OCI-M2 (cell line): ENCODE data around the gene IL20RB.
"Not testable (repeated sequence)": the region's sequence is repeated elsewhere in the genome, so short reads cannot be mapped to it uniquely, and the experiment has no call there.

Experiments
- DNase-seq: peaks from one replicate; lab custom pipeline; 2025; ENCODE audit not compliant: unreplicated experiment; lab: John Stamatoyannopoulos, UW

The IL20RB gene

GRCh38 chr3:136982520-136983138 is 24.8 kb downstream of the IL20RB start:
- no peak for DNase-seq

GRCh38 chr3:136984837-136985236 is 27.1 kb downstream of the IL20RB start:
- no peak for DNase-seq

GRCh38 chr3:136987398-136987980 is 29.7 kb downstream of the IL20RB start:
- DNase-seq = not testable (repeated sequence)

DNA sequence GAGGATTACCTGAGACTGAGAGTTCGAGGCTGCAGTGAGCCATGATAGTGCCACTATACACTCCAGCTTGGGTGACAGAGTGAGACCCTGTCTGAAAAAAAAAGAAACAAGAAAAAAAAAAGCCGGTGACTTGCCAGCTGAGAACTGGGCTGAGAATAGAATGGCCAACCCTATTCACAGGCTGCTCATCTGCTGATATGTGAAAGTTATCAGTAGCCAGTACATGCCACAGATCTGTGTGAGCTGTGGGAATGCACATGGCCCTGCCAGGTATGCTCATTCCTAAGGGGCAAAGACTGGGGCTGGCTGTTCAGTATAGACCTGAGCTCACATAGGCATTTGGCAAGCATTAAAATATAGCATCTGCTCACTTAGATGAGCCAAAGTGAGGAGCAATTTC is 30.9 kb downstream of the IL20RB start:
- no peak for DNase-seq

- no peak for DNase-seq
These were observed 32.2 kb downstream of the IL20RB start for GRCh38 chr3:136989781-136990524.

DNA sequence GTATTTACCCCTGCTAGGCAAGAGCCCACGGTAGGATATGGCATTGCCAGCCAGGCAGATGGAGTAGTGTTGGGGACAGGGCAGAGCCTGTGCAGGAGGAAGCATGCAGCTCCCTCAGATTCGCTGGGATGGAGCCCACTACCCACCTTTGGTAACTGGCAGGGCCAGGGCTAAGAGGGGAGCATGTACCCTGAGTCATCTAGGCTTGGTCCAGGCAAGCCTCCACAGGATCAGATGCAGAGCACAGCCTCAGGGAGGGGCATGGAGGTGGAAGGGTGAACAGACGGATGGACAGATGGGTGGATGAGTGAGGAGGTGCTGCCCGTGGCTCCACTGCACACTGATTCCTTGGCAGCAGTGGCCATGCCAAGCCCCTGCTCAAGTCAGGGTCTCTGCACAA is 33.0 kb downstream of the IL20RB start:
- DNase-seq = no peak

GRCh38 chr3:136992115-136992514 is 34.3 kb downstream of the IL20RB start:
- DNase-seq = no peak

DNA sequence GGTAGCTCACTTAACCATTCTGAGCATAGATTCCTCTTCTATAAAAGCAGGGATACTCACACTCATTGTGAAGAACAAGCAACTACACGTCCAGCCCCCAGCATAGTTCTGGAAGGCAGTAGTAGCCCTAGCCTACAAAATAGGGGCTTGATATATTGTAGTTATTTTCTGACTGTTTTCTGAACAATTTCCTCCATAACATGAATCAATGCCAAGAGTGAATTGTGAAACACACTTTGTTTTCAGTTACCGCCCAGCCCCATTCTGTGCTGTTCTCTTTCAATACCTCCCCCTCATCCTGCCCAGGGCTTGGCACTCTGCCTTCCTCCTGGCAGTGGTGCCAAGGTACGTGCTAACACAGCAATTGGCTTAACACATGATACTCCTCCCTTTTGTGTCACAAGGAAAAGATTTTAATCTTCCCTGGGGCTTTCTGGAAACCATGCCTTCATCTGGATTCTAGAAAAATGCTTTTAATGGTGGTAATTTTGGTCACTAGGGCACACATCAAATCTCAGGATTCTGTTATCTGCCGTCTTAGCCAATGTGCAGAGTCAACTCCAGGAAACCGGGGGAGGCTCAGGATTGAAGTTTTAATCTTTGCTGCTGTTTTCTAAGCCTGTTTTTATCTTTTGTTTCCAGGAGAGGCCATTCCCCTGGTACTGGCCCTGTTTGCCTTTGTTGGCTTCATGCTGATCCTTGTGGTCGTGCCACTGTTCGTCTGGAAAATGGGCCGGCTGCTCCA is 37.2 kb downstream of the IL20RB start:
- DNase-seq = no peak

DNA sequence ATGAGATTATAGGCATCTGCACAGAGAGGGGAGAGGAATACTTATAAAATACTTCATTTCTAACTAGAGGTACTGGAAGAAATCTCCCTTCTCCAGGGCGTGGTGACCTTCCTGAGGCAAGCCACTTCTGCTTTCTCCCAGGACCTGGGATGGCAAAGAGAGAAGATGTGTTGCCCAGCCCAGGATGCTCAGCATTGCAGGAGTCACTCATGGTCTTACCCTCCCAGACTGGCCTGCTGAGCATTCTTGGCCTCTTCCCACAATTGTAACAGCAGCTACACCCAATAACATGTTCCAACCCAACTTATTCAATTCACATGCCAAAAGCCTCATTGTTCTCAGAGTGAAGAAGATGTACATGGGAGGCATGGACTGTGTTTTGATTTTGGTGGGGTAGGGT is 37.9 kb downstream of the IL20RB start:
- no peak for DNase-seq

GRCh38 chr3:137000039-137000438 is 42.3 kb downstream of the IL20RB start:
- DNase-seq = no peak

- not testable (repeated sequence) for DNase-seq
These were observed 49.6 kb downstream of the IL20RB start for GRCh38 chr3:137007376-137007775.

GRCh38 chr3:137008131-137008530 is 50.3 kb downstream of the IL20RB start:
- DNase-seq = no peak

DNA sequence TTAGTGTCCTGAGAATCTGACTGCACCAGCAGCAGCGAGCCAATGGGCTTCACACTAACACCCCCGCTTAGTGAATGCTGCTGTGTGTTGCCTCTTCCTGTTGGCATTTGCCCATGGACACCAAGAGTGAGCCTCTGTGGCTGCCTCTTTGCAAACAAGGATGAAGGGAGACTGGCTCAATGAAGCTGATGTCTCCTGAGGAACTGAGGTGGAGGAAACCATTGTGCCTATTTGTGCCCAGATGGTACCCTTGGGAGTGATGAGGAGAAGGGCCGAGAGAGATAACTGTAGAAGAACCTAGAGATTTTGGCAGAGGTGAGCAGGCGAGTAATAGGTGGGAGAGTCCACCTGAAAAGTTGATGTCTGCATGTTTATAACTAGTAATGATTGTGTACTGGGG is 51.2 kb downstream of the IL20RB start:
- no peak for DNase-seq

- DNase-seq = no peak
These were observed 52.4 kb downstream of the IL20RB start for GRCh38 chr3:137010137-137010536.

DNA sequence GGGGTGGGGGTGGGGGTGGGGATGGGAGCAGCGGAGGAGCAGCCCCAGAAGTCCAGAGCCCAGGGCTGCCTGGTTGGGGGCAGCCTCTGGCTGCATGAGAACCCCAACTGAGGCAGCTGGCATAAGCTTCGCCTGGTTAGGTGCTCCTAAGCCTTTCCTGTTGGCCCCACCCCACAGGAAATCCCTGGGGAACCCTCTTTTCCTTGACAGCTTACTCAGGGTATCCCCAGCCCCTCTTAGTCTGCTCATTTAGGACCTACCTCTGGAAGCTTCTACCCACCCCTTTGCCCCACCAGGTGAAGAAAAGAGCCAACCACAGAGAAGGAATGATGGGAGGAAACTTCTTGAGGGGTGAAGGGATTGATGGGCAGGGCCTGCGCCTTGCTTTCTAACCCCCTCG is 53.4 kb downstream of the IL20RB start:
- no peak for DNase-seq

- no peak for DNase-seq
These were observed 54.3 kb downstream of the IL20RB start for GRCh38 chr3:137012097-137012501.

- DNase-seq = peak; percentile 78
These were observed 56.3 kb downstream of the IL20RB start for GRCh38 chr3:137013951-137014688.

DNA sequence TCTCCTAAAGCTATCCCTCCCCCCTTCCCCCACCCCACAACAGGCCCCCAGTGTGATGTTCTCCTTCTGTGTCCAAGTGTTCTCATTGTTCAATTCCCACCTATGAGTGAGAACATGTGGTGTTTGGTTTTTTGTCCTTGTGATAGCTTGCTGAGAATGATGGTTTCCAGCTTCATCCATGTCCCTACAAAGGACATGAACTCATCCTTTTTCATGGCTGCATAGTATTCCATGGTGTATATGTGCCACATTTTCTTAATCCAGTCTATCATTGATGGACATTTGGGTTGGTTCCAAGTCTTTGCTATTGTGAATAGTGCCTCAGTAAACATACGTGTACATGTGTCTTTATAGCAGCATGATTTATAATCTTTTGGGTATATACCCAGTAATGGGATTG is 59.5 kb downstream of the IL20RB start:
- not testable (repeated sequence) for DNase-seq

DNA sequence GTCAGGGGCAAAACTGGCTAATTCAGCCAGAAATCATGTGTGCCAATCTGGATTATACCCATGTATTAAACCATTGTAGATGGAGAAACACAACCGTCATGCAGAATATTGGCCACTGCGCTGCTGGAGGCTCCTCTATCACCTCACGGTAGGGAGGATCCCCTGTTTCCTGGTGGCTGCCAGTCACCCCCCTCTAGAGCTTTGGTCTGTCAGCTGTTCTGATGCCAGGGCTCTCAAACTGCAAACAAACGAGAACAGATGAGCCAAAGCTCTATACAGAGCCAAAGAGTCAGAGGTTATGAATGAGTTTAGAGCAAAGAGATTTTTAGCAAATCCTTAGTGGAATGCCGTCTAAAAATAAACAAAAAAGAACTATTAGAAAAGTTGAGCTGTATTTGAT is 62.5 kb downstream of the IL20RB start:
- no peak for DNase-seq

GRCh38 chr3:137020888-137021287 is 63.1 kb downstream of the IL20RB start:
- DNase-seq = no peak

GRCh38 chr3:137024348-137024747 is 66.6 kb downstream of the IL20RB start:
- DNase-seq = no peak
